Neutrophil (primary cell): ENCODE data around the gene OTX1.

Source experiments
- H3K27ac ChIP-seq: fragments of 200-600 bp; sonication (generic); 2 replicates; pipeline ENCODE4 v1.5.1; 2016; ENCODE audit warnings: mild to moderate bottlenecking, moderate library complexity
- H3K27me3 ChIP-seq: fragments of 200-600 bp; sonication (generic); 2 replicates; pipeline ENCODE4 v1.6.0; 2016; ENCODE audit warnings: mild to moderate bottlenecking
- H3K36me3 ChIP-seq: fragments of 200-600 bp; sonication (generic); 2 replicates; pipeline ENCODE4 v1.5.1; 2017
- H3K4me1 ChIP-seq, 2 experiments: fragments of 200-600 bp in 1 of 2; sonication (generic) in 1 of 2; 1 replicate in 1 of 2; 2 replicates in 1 of 2; pipeline versions ENCODE4 v1.5.1 to v1.6.1; 2013 to 2016; ENCODE audit warnings: low read depth in 1 of 2, low read length in 1 of 2, mild to moderate bottlenecking in 1 of 2, moderate library complexity in 1 of 2; ENCODE audit not compliant: control insufficient read depth in 1 of 2, insufficient read depth in 1 of 2
- H3K4me3 ChIP-seq, 2 experiments: fragments of 200-600 bp in 1 of 2; sonication (generic) in 1 of 2; 1 replicate in 1 of 2; 2 replicates in 1 of 2; pipeline ENCODE4 v1.5.1; 2013 to 2016; ENCODE audit warnings: low read depth in 1 of 2, low read length in 1 of 2, mild to moderate bottlenecking in 1 of 2, moderate library complexity in 1 of 2
- H3K9me3 ChIP-seq: fragments of 200-600 bp; sonication (generic); 2 replicates; pipeline ENCODE4 v1.5.1; 2016
- CTCF ChIP-seq: fragments of 200-600 bp; sonication (generic); IDR thresholded peaks from 2 replicates; pipeline ENCODE4 v1.5.1; 2016; ENCODE audit warnings: antibody characterized with exemption

The OTX1 gene

DNA sequence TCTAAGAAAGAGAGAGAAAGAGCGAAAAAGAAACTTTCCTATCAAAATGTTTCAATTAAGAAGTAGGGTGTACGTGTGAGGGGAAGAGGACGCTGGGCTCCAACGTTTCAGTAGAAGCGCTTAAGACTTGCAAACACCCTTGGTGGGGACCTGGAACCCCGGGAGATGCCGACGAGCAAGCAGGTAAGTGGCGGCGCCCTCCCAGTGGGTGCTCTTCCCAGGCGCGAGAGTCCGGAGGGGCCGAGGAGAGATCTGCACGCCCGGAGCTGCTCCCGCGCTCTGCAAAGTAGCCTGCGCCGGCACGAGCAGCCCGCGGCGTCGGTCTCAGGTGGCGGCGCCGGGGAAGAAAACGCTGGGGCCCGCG, 678 bp upstream of the OTX1 start:
- Histone ChIP-seq H3K4me1 (peaks cover 76 to 79% of the 10 kb centered on the region in 2 experiments), H3K27me3 (peaks cover 100% of the 10 kb centered on the region)
- no peak for TF ChIP-seq CTCF

DNA sequence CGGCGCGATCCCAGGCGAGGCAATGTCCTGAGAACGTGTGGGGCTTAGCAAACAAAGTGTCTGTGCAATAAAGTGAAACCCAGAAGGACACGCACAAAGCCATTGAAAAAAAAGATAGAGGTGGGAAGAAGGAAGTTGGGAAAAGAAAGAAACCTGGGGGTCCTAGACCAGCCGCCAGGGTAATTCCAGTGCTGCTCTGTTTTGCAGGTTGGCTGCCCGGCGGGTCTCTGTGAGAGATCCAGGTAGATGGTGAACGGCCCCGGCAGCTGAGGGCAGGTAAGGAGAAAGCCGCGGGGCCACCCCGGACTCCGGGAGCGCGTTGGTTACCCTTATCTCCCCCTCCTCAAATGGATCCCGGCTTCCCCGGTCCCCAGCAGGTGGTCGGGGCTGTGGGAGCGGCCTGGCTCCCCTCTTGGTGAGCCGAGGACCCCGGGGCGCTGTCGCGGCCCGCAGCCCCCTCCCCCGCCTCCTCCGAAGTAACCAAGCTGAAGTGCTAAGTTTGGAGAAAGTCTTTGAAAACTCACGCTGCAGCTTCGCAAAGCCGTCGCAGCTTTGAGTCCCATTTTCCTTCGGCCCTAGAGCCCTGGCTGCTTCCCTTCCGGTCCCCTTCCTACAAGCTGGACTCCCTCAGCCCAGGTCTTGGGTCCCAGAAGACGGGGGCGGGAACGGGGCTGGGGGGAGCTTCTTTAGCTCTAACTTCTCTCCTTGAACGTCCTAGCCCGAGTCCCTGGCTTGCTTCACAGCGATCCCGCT, 588 bp downstream of the OTX1 start:
- no peaks in the 10 kb centered on the region for H3K9me3 ChIP-seq
- H3K36me3 ChIP-seq = no peaks in the 10 kb centered on the region
- peaks cover 89 to 91% of the 10 kb centered on the region in 2 experiments for H3K4me1 ChIP-seq
- H3K27me3 ChIP-seq = peaks cover 100% of the 10 kb centered on the region
- no peak for TF ChIP-seq CTCF
- H3K4me3 ChIP-seq = peak overlapping the region; percentile 55 to 62
- no peak overlapping the region for H3K27ac ChIP-seq

More for the DNA sequence above, 678 bp upstream of the OTX1 start:
- no peaks in the 10 kb centered on the region for H3K36me3 ChIP-seq
- no peaks in the 10 kb centered on the region for H3K9me3 ChIP-seq
- H3K27ac ChIP-seq = no peak overlapping the region
- H3K4me3 ChIP-seq = peak overlapping the region; percentile 51 to 62

DNA sequence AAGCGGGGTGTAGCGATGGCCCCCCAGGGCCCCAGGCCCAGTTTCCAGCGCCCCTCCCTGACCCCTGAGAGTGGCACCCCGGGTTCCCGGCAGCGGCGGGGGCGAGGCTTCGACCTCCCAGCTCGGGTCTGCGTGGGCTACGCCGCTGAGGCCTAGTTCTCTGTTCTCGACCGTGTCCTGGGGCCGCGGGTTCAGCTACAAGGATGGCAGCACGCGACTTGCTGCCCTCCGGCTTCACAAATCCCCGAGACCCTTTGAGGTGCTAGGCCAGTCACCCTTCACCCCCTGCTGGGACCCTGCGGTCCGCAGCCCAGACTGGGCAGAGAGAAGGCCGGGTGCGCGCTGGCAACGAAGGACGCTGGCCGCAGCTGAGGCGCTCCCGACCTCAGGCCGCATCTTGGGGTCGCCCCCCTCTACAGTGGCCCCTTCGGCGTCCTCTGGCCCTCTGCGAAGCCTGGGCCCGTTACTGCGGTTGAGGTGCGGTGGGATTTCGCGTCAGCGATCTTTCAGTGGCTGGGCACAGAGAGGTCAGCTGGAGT, 1.2 kb downstream of the OTX1 start:
- TF ChIP-seq CTCF = no peak

GRCh38 chr2:63052411-63053080, 1.9 kb downstream of the OTX1 start:
- Histone ChIP-seq H3K36me3 (no peaks in the 10 kb centered on the region), H3K27me3 (peaks cover 100% of the 10 kb centered on the region), H3K27ac (no peak overlapping the region), H3K4me3 (peak overlapping the region in 1 of 2 experiments; percentile 60), H3K4me1 (peaks cover 95 to 99% of the 10 kb centered on the region in 2 experiments), H3K9me3 (no peaks in the 10 kb centered on the region)
- no peak for TF ChIP-seq CTCF

More for the DNA sequence above, 1.2 kb downstream of the OTX1 start:
- Histone ChIP-seq H3K36me3 (no peaks in the 10 kb centered on the region), H3K4me1 (peaks cover 95 to 98% of the 10 kb centered on the region in 2 experiments), H3K27me3 (peaks cover 100% of the 10 kb centered on the region), H3K9me3 (no peaks in the 10 kb centered on the region), H3K27ac (no peak overlapping the region), H3K4me3 (peak overlapping the region in 1 of 2 experiments; percentile 62)

DNA sequence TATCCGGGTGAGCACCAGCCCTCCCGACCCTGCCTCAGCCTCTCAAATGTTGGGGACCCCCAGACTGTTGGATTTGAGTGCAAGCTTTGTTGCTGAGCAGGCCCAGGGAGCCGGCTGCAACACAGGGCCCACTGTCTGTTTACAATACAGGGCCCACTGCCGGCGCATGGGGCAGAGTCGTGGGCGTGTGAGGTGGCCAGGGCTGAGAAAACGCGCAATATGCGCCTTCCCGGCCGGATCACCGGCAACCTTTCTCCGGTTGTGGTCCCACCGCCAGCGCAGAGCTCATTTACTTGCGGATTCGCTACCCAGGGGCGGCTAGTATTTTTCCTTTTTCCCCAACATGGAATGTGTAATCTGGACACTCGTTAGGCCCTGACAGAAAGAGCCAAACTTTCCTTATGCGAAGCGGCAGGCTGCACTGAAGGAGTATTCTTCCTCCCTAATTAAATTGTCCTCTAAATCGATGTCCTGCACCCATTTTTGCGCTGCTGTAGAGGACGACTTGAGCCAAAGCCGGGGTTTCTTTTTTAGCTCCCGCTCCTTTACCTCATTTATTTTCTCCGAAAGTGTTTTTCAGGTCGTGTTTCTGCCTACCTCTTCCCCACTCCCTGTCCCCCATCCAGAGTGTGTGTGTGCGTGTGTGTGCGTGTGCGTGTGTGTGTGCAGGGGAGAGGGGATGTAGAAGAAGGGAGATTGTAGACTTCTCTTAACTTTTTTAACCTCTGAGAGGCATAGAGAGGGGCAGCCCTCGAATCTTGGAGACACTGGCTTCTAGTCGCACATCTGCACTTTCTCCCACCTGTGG, 2.7 kb downstream of the OTX1 start:
- Histone ChIP-seq H3K4me3 (peak overlapping the region; percentile 60 to 71), H3K36me3 (no peaks in the 10 kb centered on the region), H3K9me3 (no peaks in the 10 kb centered on the region), H3K27me3 (peaks cover 100% of the 10 kb centered on the region), H3K4me1 (peaks cover 95 to 99% of the 10 kb centered on the region in 2 experiments), H3K27ac (no peak overlapping the region)
- no peak for TF ChIP-seq CTCF
